GM21825 (cell line): ENCODE results near the gene INHBB.
"Not testable (repeated sequence)": the region's sequence is repeated elsewhere in the genome, so short reads cannot be mapped to it uniquely, and the experiment has no call there.

Experiments used
- ATAC-seq: cut with Tn5 transposase; IDR thresholded peaks from one replicate; pipeline ENCODE4 v1.9.1; 2021; ENCODE audit warnings: mild to moderate bottlenecking, moderate library complexity; ENCODE audit not compliant: unreplicated experiment

INHBB gene

GRCh38 chr2:120315367-120316033 lies 30.4 kb upstream of the INHBB start:
- ATAC-seq, result no peak

DNA sequence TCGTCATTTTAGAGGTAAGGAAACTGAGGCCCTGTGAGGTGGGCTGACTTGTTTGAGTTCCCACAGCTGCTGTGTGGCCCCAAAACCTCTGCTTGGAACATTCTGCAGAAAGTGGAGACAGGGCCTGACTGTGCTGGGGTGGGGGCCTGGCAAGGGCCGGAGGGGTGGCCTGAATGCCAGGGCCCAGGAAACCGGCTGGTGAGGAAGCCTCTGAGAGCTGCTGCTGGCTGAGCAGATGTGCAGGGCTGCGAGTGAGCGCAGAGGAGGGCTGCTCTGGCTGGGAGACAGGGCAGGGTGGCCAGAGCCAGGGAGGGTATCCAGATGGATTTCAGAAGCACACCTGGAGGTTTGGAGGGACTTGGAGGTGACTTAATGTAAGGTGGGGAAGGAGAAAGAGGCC lies 29.9 kb upstream of the INHBB start:
- ATAC-seq, result no peak

GRCh38 chr2:120316528-120317179 lies 29.3 kb upstream of the INHBB start:
- ATAC-seq, result no peak

DNA sequence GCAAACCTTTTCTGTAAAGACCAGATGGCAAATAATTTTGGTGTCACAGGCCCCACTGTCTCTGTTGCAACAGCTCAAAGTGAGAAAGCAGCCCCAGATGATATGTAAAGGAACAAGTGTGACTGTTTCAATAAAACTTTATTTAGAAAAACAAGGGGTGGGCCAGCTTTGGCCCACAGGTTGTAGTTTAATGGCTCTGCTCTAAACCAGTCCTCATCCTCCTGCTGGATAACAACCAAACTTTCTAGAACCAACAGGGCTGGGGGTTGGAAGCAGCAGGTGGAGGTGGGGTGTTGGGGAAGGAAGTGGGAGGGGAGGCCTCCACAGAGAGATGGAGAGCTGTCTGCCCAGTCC lies 28.8 kb upstream of the INHBB start:
- ATAC-seq, result no peak

DNA sequence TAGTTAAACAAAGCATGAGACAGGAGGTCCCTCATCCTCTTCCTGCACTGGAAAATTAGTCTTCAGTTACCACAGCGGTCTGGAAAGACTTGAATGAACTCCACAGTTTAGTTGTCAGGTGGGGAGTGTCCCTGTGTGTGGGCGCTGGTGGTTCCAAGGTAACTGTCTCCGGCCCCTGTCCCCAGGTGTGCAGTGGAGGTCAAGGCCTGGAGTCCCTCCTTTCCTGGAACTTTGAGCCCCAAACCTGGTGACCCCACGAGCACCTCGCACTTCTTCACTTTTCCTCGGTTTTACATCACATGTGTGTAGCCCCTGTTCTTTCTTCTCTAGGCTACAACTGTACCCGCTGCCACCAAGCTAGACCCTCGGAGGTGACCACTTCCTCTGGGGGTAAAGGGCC lies 28.0 kb upstream of the INHBB start:
- no peak for ATAC-seq

GRCh38 chr2:120318626-120319025 lies 27.3 kb upstream of the INHBB start:
- ATAC-seq, result no peak

DNA sequence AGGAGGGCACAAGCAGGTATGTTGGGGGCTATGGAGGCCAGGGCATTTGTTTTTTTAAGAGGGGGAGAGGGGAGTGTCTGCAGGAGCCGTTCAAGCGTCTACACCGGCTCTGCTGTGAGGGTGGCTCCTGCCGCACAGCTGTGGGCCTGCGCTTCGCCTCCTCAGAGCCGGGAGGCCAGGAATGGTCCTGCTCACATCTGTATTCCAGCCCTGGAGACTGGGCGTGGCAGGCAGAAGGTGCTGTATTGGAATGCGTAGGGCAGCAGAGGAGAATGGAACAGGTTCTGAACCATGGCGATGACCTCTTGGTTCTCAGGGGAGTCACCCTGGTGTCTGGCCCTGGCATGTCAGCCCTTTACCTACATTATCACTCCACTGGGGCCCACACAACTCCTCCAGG lies 26.8 kb upstream of the INHBB start:
- ATAC-seq, result no peak

- no peak for ATAC-seq
Measured at GRCh38 chr2:120319686-120320317, 26.1 kb upstream of the INHBB start.

GRCh38 chr2:120320318-120320851 lies 25.6 kb upstream of the INHBB start:
- no peak for ATAC-seq

GRCh38 chr2:120320887-120321556 lies 24.9 kb upstream of the INHBB start:
- not testable (repeated sequence) for ATAC-seq

- no peak for ATAC-seq
Measured at GRCh38 chr2:120321721-120322284, 24.1 kb upstream of the INHBB start.

DNA sequence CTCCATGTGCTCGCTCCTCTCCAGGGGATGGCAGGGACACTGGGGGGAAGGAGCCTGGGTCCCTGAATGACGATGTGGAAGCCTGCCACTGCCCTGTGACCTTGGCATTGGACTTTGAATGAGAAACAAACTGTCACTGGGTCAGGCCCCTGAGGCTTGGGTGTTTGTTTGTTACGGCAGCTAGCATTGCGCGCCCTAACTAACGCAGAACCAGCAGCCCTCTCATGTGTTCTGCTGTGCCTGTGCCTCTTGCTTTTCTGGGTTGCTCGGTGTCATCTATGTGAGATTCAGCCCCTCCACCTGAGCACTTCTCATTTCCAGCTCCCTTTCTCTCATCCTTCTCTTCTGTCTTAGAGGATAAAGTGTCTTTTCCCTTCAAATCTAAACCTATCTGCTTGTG lies 23.6 kb upstream of the INHBB start:
- no peak for ATAC-seq

- ATAC-seq, result no peak
Measured at GRCh38 chr2:120323214-120323613, 22.7 kb upstream of the INHBB start.

GRCh38 chr2:120323807-120324399 lies 22.0 kb upstream of the INHBB start:
- no peak for ATAC-seq

DNA sequence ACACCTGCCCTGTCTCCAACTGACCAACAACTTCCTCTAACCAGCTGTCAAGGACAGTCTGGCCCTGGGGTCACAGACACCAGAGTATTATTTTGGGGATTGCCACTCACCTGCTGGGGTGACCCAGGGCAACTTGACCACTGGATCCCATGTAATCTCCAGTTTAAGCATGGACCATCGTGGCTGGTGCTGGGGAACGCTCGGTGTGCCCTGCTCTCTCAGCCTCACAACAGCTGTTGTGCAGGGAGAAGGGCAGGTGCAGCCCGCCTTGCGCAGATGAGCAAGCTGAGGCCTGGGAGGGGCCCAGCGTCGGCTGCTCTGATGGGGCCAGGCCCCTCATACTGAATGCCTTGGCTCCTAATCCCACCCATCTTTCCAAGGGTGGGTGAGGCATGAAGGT lies 21.0 kb upstream of the INHBB start:
- no peak for ATAC-seq

- ATAC-seq, result no peak
Measured at GRCh38 chr2:120326066-120326465, 19.9 kb upstream of the INHBB start.

GRCh38 chr2:120330946-120331822 lies 14.8 kb upstream of the INHBB start:
- no peak for ATAC-seq

DNA sequence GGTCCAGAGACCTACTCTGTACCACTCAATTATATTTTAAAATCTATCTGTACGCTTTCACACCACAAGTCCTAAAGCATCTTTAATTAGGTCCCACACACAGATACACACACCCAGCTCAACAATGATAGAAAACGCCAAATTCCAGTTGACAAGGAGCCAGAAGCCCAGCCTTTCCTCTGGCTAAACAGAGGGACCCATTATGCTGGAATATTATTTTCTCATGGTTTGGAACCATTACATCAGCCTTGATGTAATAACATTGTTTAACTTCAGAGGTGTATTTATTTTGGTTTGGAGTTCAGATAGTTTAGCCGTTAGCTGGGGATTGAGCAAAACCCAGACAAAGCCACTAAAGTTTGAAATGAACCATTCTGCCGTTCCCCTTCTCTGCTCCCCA lies 14.0 kb upstream of the INHBB start:
- no peak for ATAC-seq

DNA sequence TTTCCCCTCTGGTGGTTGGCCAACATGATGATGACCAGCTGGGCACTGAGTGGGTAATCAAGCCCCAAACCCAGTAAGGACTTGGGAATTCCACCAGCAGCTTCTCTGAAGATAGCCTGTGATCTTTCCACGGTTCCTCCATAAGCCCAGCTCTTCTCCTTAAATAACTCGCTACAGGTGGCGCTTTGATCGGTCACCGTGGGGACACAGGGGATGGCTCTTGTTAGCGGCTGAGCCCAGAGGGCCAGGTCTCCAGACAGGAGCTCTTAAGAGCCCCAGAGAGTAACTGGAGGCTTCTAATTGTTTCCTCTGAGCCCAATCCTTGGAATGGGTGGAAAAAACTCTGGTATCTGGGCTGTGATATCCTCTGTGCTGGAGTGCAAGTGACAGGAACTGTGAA lies 13.6 kb upstream of the INHBB start:
- no peak for ATAC-seq

DNA sequence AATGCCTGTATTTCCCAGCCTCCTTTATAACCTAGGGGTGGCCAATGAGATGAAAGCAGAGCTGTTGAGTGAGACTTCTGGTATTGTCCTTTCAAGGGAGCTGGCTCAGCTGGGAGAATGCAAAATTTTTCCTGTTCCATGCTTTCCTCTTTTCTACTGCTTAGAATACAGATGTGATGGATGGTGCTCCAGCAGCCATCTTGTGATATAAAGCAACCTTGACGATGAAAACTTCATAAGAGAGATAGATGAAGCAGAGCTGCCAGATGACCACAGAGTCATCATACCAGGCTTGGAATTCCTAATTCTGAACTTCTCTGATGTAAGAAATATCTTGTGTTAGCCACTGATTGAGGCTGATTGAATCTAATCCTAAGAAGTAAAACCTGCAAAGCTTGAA lies 11.9 kb upstream of the INHBB start:
- ATAC-seq, result no peak
